Esophagus muscularis mucosa (tissue), 4 donors: ENCODE measurements around the gene DKKL1. TPM values are rescaled to one million over a fixed set of nuclear protein-coding genes. Genes with fewer than 3 reads are reported as not detected.

ENCODE experiments used
- DNase-seq: peaks from one replicate; pipeline ENCODE4 v3.0.0-alpha.2; 2017; ENCODE audit errors: extremely low spot score
- H3K27ac ChIP-seq, 4 donors: fragments of 200-600 bp; sonication (generic); replicated peaks in 1 of 4; 1 replicate in 3 of 4; 2 replicates in 1 of 4; pipeline ENCODE4 v1.5.1; 2016 to 2019; ENCODE audit warnings: mild to moderate bottlenecking in 1 of 4
- H3K27me3 ChIP-seq, 4 donors: fragments of 200-600 bp; sonication (generic); one replicate each; pipeline versions ENCODE4 v1.5.1 to v1.6.0; 2016 to 2019
- H3K36me3 ChIP-seq, 4 donors: fragments of 200-600 bp; sonication (generic); one replicate each; pipeline ENCODE4 v1.5.1; 2016 to 2019
- H3K4me1 ChIP-seq, 4 donors: fragments of 200-600 bp; sonication (generic); one replicate each; pipeline ENCODE4 v1.5.1; 2016 to 2019
- H3K4me3 ChIP-seq, 4 donors: fragments of 200-600 bp; sonication (generic); 1 replicate in 2 of 4; 2 replicates in 2 of 4; pipeline ENCODE4 v1.5.1; 2016 to 2019; ENCODE audit warnings: mild to moderate bottlenecking in 4 of 4, moderate library complexity in 1 of 4
- H3K9me3 ChIP-seq, 4 donors: fragments of 200-600 bp; sonication (generic); 1 replicate in 3 of 4; 2 replicates in 1 of 4; pipeline ENCODE4 v1.5.1; 2016 to 2019
- EP300 ChIP-seq: sonication (generic); formaldehyde crosslinking; IDR thresholded peaks from one replicate; pipeline ENCODE4 v1.6.1; 2017; ENCODE audit warnings: antibody characterized with exemption
- POLR2A ChIP-seq: fragments of 450-650 bp; IDR thresholded peaks from one replicate; pipeline ENCODE4 v1.6.1; 2017; ENCODE audit warnings: antibody characterized with exemption, moderate library complexity, mild to moderate bottlenecking, low read depth
- POLR2AphosphoS5 ChIP-seq, 2 donors: sonication (generic); formaldehyde crosslinking; IDR thresholded peaks; one replicate each; pipeline ENCODE4 v1.6.1; 2017; ENCODE audit warnings: antibody characterized with exemption in 2 of 2
- WGBS: methylation state at CpG from one replicate; pipeline ENCODE4 v1.1.5; 2018; 5-methylcytosine and 5-hydroxymethylcytosine counted together
- intact Hi-C: fragments of 100-400 bp; cut with DNase I; formaldehyde crosslinking; loops from one replicate; pipeline ENCODE4 v1.15.1; 2023
- total RNA-seq, 4 donors: library from RNA; depleted of rRNA; stranded (reverse); fragments of >200 nt; gene quantifications; one replicate each; pipeline versions ENCODE4 v1.1.0 to v1.2.1, GENCODE V29; 2016
- TF ChIP-seq, protein P1 (sequence below), 3 experiments: fragments of 200-600 bp in 2 of 3; fragments of 450-650 bp in 1 of 3; sonication (generic) in 2 of 3; IDR thresholded peaks; one replicate each; pipeline ENCODE4 v1.5.1; 2017 to 2019; ENCODE audit warnings: antibody characterized with exemption in 3 of 3, mild to moderate bottlenecking in 2 of 3, moderate library complexity in 1 of 3

DKKL1 gene
- total RNA-seq, 4 donors from 2014 or later: 0.40 to 0.83 (median 0.83) TPM; not detected in 1

DNA sequence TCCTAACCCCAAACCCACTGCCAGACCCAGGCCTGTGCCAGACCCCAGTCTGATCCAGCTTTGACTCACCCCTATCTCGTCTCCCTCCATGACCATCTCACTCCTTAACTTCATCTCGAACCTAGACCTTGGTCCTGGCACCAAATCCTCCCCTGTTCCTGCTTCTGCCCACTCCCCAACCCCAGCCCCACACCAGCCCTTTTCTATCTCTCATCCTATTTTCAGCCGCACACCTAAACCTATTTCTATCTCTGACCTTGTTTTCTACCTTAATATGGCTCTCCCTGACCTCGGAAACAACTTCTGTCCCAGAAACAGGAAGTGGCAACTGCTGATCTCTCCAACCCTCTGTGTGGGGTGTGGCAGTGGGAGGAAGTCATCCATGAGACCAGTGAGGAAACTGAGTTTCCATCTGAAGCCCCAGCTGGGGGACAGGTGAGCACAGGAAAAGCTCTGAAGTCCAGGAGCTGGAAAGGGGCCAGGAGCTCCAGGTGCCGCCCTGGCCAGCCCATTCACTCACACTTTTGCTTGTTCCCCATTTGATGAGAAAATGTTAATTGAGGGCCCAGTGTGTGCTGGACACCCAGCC, 45.9 kb downstream of the DKKL1 start:
- DNase-seq: no peak
- Histone ChIP-seq H3K27me3 (peaks cover 0 to 44% (median 0%) of the 10 kb centered on the region in 4 donors), H3K4me1 (no peaks in the 10 kb centered on the region), H3K9me3 (no peaks in the 10 kb centered on the region), H3K36me3 (no peaks in the 10 kb centered on the region), H3K4me3 (no peak overlapping the region), H3K27ac (no peak overlapping the region)
- intact Hi-C loops: no loop called here
- WGBS: 84% methylated on average over 5 of the region's 5 CpGs
- no peak for TF ChIP-seq POLR2AphosphoS5 (IDR thresholded peaks at IDR 0.05)
- TF ChIP-seq, protein P1, sequence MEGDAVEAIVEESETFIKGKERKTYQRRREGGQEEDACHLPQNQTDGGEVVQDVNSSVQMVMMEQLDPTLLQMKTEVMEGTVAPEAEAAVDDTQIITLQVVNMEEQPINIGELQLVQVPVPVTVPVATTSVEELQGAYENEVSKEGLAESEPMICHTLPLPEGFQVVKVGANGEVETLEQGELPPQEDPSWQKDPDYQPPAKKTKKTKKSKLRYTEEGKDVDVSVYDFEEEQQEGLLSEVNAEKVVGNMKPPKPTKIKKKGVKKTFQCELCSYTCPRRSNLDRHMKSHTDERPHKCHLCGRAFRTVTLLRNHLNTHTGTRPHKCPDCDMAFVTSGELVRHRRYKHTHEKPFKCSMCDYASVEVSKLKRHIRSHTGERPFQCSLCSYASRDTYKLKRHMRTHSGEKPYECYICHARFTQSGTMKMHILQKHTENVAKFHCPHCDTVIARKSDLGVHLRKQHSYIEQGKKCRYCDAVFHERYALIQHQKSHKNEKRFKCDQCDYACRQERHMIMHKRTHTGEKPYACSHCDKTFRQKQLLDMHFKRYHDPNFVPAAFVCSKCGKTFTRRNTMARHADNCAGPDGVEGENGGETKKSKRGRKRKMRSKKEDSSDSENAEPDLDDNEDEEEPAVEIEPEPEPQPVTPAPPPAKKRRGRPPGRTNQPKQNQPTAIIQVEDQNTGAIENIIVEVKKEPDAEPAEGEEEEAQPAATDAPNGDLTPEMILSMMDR (IDR thresholded peaks at IDR 0.05): no peak
- TF ChIP-seq EP300: no peak
- no peak for TF ChIP-seq POLR2A

DNA sequence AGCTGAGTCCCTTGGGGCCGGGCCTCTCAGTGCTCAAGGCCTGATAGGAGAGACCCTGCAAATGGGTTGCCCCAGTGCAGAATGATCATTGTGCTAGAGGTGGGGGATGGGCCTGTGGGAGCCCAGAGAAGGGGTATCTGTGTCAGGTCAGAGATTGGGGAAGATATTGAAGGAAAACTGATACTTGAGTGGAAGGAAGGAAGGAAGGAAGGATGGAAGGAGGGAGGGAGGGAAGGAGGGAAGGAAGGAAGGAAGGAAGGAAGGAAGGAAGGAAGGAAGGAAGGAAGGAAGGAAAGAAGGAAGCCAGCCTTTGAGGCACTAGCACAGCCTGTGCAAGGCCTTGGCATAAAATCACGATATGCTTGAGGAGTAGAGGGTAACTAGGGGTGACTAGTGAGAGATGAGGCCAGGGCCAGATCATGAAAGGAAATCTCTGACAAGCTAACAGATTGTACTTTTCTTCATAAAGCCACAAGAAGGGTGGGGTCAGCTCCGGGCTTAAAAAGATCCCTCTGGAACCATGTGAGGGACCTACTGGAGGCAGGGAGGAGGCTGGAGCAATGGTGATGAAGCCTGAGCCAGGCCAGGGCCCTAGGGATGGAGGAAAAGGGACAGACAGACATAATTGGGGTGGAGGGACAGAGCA, 48.1 kb downstream of the DKKL1 start:
- no peak for DNase-seq
- intact Hi-C loops: no loop called here
- no peaks in the 10 kb centered on the region for H3K9me3 ChIP-seq
- H3K4me1 ChIP-seq: no peaks in the 10 kb centered on the region
- H3K27ac ChIP-seq: no peak overlapping the region
- WGBS: 72% methylated on average over 3 of the region's 3 CpGs
- no peak overlapping the region for H3K4me3 ChIP-seq
- peaks cover 0 to 58% (median under 1%) of the 10 kb centered on the region in 4 donors for H3K27me3 ChIP-seq
- no peak for TF ChIP-seq EP300
- no peak for TF ChIP-seq POLR2A
- TF ChIP-seq, protein P1 (IDR thresholded peaks at IDR 0.05): no peak
- no peak for TF ChIP-seq POLR2AphosphoS5 (IDR thresholded peaks at IDR 0.05)
- H3K36me3 ChIP-seq: no peaks in the 10 kb centered on the region

DNA sequence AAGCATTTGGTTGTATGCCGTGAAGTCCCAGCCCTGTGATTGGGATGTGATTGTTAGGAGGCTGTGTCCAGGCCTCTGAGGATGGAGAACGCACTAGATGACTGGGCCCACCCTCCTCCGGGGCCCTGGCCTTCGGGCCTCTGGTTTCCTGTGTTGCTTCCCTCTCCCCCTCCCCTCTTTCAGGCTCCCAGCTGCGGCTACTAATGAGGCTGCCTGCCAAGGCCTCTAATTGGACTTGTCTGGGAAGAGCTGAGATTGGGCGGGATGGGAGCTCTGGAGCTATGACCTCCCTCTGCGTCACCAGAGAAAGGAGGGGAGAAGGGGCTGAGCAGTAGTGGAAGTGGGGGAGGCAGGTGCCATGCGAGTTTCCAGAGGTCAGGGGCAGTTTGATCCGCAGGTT, 49.7 kb downstream of the DKKL1 start:
- TF ChIP-seq POLR2AphosphoS5 (IDR thresholded peaks at IDR 0.05): no peak
- TF ChIP-seq, protein P1 (IDR thresholded peaks at IDR 0.05): no peak
- TF ChIP-seq POLR2A: no peak
- Histone ChIP-seq H3K27ac (no peak overlapping the region), H3K9me3 (no peaks in the 10 kb centered on the region), H3K27me3 (peaks cover 0 to 63% (median 3%) of the 10 kb centered on the region in 4 donors), H3K36me3 (no peaks in the 10 kb centered on the region), H3K4me1 (no peaks in the 10 kb centered on the region), H3K4me3 (no peak overlapping the region)
- DNase-seq: no peak
- 82% methylated on average over 8 of the region's 9 CpGs for whole genome bisulfite sequencing
- intact Hi-C loops: no loop called here

DNA sequence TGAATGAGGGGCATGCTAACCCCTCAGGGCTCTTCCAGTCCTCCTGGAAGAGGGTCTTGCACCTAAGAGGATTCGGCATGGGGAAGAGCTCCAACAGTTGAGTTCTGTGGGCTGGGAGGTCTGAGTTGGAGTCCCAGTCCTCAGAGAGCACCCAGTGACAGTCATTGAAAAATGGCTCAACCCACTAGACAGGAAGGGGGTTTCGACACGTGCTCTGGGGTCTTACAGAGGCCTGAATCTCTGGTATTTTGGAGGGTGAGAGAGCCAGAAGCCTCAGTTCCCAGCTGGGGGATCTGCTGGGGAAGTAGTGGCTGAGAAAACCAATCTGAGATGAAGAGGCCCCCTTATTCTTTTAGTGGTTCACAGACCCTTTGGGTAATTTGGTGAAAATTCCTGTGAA, 50.6 kb downstream of the DKKL1 start:
- Histone ChIP-seq H3K27ac (no peak overlapping the region), H3K36me3 (no peaks in the 10 kb centered on the region), H3K9me3 (no peaks in the 10 kb centered on the region), H3K4me3 (no peak overlapping the region), H3K4me1 (no peaks in the 10 kb centered on the region), H3K27me3 (peaks cover 0 to 69% (median 3%) of the 10 kb centered on the region in 4 donors)
- DNase-seq: no peak
- TF ChIP-seq POLR2A (no peak), EP300 (no peak), POLR2AphosphoS5 (IDR thresholded peaks at IDR 0.05) (no peak)
- TF ChIP-seq, protein P1 (IDR thresholded peaks at IDR 0.05): no peak
- WGBS: 67% methylated on average over 3 of the region's 3 CpGs
- intact Hi-C loops: no loop called here
